Stimulated activated CD8-positive, alpha-beta memory T cell treated with anti-CD3 and anti-CD28 coated beads, Interleukin-2, amount 100 ng/mL, for 1 hour (primary cell): ENCODE results near the gene C1QTNF3.
"Not testable (repeated sequence)": the region's sequence is repeated elsewhere in the genome, so short reads cannot be mapped to it uniquely, and the experiment has no call there.

ENCODE experiments used
- DNase-seq, 2 donors: peaks; one replicate each; pipeline ENCODE4 v3.0.0-alpha.2; 2020; ENCODE audit warnings: low read depth in 2 of 2

Gene C1QTNF3

DNA sequence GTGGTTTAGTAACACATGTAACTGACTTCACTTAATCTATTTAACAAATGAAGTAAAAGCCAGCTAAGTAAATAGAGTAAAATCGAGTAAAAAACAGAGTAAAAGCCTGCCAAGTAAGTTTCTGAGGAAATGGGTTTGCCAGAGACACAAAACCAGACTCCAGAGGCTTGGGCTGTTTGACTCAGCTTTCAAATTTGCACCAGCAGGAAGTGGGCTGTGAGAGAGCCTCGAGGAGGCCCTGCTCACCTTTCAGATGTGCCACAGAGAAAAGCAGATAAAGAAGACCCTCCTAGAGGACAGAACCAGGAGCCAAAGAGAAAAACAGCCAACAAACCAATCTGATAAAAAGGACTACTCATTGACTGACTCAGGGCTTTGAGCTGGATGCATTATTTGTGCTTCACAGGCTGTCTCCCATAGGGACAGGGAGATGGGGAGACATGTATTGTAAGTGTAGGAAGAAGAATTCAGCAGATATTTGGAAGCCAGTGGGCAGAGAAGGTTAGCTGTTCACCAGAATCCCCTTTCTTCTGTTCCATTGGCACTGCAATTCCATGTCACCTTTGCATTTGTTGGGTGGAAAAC lies 20.8 kb downstream of the C1QTNF3 start:
- DNase-seq = no peak

DNA sequence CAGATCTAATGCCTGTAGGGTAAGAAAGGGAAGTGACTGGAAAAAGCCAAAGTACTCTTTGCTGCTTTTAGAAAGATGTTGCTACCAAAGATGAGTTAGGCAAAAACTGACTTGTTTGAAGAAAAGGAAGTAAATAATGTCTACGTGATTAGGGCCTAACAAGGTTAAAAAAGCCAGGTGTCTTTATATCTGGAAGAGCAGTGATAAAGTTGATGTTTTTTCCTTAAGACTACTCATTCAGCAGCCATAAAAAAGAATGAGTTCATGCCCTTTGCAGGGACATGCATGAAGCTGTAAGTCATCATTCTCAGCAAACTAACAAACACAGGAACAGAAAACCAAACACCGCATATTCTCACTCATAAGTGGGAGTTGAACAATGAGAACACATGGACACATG lies 21.7 kb downstream of the C1QTNF3 start:
- no peak for DNase-seq

DNA sequence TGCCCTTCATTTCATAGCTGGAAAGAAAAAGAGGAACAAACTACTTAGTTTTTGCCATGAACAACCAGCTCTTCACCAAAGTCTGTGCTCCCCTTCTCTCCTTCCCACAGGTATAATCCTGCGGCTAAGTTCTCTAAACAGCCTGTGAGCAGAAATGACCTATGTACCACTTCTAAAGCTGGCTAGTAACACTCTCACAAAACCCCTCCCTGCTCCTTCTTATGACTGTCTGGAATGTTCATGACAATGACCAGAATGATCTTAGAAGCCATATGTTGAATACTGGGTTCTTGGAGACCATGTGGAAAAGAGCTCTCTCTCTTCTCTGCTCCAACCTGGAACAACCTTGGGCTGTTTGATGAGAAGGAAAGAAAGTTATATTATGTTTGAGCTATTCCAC lies 22.3 kb downstream of the C1QTNF3 start:
- no peak for DNase-seq

DNA sequence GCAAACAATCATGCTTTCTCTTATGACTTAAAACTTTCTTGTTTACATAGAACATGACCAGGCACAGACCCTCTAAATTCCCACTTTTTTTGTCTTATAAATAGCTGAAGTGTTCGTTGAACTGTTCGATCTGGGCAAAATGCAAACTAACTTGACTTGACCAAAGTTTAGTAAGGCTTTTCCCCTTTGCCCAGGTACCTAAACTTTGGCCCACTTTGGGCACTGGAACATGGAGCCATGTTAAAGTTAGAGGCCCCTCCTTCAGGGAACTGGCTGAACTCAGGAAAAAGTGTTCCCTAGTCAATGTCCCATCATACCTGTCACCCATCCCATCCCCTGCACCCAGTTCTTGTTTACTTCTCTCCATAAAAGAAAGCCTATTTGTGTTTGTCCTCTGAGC lies 25.8 kb downstream of the C1QTNF3 start:
- DNase-seq = no peak

DNA sequence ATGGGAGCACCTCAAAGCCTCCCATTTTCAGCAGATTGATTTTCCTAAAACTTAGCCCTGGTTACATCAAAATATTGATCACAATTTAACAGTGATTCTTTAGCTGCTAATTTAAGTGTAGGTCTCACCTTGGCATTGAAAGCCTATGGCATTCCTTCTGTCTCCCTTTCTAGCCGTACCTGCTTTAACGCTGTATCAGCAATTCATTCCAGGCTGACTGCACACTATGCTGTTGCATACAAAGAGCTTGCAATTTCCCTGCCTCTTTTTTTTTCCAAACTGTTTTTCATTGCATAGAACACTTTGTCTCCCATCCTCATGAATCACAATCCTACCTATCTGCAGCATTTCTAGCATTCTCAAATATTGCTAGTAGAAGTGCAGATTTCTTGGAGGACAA lies 26.3 kb downstream of the C1QTNF3 start:
- DNase-seq = no peak

DNA sequence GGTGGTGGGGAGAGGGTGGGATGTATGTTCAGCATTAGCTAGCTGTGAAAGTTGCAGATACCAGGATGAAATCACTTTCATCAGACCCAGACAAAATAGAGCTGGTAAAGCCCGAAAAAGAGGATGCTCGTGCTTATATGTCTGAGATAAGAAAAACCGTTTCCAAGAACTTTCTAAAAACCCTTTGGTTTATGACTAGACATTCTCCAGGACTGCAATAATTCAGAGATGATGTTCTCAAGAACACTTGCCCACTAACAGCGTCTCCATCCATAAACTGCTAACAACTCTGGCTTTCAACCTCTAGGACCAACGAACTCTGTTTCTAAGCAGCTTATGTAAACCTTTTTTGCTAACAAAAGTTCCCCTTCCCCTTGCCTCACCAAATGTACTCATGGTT lies 26.8 kb downstream of the C1QTNF3 start:
- DNase-seq = no peak

DNA sequence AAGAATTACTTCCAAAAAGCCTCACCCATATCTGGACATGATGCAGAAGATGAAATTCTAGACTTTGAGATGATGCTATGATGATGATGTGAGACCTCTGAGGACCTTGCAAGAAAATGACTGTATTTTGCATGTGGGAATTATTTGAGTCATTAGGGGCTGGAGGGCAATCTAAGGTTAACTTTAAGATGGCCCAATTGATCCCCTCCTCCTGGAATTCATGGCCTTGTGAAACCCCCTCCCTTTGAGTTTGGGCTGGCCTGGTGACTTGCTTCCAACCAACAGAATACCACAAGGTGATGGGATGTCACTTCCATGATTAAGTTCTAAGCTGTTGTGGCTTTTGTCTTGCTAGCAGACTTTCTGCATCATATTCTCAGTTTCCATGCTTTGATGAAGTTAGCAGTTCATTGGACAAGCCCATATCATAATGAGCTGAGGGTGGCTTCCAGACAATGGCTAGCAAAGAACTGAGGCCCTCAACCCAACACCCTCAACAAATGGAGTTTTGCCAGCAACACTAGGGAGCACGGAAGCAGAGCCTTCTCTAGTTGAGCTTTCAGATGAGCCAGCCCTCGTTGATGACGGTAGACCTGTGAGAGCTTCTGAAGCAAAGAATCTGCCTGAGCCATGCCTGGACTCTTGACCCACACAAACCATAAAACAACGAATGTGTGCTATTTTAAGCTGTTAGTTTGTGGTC lies 27.7 kb downstream of the C1QTNF3 start:
- no peak for DNase-seq

DNA sequence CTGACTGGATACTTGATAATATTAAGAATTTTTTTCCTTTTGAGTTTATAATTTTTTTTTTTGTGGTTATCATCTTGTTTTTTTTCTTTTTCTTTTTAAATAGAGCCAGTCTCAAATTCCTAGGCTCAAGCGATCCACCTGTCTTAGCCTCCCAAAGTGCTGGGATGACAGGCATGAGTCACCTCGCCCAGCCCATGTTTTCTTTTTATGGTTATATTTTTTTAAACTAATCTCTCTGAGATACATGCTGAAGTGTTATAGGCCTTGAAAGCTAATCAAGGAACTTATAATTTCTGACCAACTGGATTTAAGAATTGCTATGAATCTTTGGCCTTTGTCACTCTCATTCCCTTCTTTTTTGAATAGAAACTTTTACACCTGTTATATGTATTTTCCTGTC lies 28.4 kb downstream of the C1QTNF3 start:
- DNase-seq = no peak

DNA sequence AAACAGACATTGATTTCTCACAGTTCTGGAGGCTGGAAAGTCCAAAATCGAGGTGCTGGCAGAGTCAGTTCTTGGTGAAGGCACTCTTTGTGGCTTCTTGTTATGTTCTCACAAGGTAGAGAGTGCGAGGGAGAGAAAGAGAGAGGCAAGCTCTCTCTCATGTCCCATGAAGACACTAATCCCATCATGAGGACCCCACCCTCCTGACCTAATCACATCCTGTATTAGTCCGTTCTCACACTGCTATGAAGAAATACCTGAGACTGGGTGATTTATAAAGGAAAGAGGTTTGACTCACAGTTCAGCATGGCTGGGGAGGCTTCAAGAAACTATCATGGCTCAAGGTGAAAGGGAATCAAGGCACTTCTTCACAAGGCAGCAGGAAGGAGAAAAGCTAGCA lies 29.5 kb downstream of the C1QTNF3 start:
- DNase-seq = no peak

DNA sequence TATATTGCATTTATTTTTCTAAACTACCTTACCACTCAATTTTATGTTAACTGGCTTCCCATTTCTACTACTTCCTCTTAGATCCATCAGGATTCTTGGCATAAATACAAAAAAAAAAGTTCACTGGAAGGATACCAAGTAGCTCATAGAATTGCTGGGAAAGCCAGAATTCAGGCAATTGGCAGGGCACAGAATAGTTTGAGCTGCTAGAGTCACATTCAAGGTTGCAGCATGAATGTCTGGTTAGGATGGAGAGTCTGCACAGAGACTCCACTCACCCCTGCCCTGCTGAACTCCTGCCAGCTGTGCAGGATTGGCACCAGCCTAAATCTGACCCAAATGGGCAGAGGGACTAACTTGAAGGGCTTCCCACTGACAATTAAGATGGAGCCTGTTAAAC lies 30.2 kb downstream of the C1QTNF3 start:
- no peak for DNase-seq

DNA sequence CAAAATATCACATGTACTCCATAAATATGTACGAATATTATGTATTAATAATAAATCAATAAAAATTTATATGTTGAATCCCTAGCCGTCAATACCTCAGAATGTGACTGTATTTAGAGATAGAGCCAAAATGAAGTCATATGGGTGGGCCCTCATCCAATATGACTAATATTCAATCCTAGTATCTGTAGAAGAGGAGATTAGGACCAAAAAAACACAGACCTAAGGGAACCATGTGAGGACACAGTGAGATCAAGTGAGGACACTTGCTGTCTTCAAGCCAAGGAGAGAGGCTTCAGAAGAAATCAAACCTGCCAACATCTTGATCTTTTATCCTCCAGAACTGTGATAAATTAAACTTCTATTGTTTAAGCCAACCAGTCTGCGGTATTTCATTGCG lies 31.5 kb downstream of the C1QTNF3 start:
- DNase-seq = no peak

DNA sequence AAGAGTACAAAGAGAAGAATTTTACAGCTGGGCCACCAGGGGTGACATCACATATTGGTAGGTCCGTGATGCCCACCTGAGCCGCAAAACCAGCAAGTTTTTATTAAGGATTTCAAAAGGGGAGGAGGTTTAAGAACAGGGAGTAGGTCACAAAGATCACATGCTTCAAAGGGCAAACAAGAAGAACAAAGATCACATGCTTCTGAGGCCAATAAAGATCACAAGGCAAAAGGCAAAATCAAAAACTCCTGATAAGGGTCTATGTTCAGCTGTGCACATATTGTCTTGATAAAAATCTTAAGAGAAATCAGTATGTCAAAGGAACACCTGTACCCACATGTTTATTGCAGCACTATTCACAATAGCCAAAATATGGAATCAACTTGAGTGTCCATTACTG lies 32.9 kb downstream of the C1QTNF3 start:
- DNase-seq = not testable (repeated sequence)

DNA sequence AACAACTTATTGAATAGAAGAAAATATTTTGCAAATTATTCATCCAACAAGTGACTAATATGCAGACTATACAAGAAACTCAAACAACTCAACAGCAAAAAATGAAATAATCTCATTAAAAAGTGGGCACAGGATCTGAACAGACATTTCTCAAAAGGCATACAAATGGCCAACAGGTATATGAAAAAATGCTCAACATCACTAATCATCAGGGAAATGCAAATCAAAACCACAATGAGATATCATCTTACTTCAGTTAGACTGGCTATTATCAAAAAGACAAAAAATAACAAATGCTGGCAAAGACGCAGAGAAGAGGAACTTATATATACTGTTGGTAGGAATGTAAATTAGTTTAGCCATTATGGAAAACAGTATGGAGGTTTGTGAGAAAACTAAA lies 33.4 kb downstream of the C1QTNF3 start:
- DNase-seq = no peak

DNA sequence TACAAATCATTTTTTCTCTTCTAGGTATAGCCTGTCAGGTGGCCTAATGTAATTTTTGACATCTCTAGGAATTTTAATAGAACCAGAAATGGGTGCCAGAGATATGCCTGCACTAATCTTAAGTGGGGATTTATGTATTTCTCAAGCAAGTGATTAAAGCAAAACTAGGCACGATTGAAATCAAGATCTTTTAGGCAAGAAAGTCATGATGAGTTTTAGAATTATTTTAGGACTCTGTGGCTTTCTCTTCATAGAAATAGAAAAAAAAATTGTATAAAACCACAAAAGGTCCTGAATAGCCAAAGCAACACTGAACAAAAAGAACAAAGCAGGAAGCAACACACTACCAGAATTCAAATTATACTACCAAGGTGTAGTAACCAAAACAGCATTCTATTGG lies 34.2 kb downstream of the C1QTNF3 start:
- DNase-seq = no peak

DNA sequence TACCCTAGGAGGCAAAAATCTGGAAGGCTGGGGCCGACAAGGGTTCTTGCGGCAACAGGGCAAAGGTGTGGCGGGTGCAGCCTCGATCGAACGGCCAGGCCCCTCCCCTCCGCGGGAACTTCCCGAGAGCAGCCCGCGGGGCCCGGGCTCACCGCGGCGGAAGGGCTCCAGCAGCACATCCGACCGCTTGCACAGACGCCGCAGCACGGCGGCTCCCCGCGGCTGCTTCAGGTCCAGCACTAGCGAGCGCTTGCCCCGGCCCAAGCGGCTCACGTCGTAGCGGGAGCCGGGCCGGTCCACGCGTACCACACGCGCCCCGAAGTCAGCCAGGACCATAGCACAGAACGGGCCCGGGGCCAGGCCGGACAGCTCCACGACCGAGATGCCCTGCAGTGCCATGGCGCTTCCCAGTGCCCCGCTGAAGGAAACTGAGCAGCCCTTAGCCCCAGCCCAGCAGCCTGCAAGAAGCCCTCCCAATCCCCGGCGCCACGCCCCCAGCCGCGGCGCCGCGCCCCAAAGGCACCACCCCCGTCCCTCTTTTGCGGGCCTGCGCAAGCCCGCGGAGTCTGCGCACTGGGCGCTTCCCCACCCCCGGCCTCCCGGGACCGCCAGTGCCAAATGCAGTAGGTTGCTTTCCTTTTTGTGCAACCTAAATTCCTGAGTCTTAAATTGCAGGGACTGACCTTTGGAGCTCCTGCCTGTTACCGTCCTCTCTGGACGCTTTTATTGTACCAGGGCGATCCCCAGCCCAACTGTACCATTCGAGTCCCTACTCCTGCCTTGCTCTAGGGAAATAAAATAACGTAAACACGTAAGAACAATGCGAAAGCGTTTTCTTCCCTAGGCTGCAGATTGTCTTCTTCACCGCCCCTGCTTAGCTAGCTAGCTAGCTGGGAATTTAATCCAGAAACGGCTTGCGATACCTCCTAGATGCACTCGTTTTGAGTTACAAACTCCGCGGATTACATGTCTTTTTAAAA lies 35.1 kb downstream of the C1QTNF3 start, which contains the start of gene AMACR:
AMACR (minus strand) TSS at position 430 of the 980 bp plus-strand sequence; CDS start at position 399, 31 bp downstream.
- peak; percentile 76 to 81 for DNase-seq

DNA sequence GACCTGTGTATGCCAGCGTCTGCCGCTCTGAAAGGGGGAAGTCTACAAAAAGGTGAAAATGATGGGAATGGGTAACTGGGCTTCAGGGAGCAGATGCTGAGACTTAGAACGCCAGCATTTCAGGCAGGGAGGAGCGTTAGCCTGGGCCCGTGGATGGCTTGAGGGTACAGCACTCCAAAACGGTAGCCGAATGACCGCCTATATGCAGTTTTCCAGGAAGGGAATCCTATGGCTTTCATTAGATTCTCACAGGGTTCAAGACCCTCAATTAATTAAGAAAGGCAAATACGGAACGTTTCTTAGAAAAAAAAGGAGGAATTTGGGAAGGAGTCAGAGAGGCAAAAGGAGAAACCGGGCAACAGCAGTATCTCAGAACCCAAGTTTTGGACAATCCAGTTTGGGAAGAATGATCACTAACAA lies 35.8 kb downstream of the C1QTNF3 start:
- no peak for DNase-seq

DNA sequence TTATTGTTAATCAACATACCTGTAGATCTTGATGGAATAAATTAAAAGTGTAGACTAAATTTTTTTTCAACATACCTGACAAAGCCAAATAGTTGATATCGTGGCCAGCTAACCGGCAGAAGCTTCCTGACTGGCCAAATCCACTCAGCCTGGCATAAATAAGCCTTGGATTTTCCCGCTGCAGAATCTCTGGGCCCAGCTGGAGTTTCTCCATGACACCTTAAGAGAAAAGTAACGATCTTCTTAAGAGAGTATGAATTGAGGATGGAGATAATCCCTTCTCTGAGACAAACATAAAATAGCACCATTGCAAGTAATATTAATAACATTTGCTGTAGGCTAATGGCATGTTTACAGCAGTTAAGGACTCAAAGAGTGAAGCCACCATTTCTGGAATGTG lies 37.3 kb downstream of the C1QTNF3 start:
- DNase-seq = no peak

DNA sequence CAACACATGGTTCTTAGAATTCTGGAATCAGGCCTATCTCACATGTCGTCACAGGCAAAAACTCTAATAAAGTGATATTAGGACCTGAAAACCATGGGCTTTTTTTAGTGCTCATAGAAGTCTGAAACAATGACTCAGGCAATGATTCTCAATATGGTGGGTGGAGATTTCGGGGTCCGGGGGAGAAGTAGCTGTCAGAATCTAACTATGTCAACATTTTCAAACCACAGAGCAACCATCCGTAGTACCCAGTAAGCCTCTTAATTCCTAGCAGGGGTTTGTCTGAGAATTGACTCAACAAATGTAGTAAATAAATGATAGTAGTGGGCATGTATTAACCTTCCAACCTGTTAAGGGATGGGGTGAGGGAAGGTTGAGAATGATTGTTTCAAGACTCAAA lies 37.8 kb downstream of the C1QTNF3 start:
- DNase-seq = no peak

DNA sequence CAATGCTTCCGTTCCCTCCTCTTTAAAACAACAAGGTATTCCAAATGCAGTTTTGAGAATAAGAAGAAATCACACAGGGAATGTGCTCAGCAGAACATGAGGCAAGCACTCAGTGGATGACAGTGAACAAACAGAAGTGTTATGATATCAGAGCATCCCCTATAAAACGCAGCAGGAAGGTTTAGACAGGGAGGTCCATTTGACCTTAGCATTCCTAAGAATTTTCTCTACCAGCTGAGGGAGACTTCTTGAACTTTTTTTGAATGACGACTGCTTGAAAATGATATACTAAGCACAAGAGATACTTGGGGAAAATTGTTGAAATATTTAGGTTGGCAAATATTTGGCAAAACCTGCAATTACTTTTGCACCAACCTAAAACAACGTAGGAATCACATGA lies 39.1 kb downstream of the C1QTNF3 start:
- no peak for DNase-seq

DNA sequence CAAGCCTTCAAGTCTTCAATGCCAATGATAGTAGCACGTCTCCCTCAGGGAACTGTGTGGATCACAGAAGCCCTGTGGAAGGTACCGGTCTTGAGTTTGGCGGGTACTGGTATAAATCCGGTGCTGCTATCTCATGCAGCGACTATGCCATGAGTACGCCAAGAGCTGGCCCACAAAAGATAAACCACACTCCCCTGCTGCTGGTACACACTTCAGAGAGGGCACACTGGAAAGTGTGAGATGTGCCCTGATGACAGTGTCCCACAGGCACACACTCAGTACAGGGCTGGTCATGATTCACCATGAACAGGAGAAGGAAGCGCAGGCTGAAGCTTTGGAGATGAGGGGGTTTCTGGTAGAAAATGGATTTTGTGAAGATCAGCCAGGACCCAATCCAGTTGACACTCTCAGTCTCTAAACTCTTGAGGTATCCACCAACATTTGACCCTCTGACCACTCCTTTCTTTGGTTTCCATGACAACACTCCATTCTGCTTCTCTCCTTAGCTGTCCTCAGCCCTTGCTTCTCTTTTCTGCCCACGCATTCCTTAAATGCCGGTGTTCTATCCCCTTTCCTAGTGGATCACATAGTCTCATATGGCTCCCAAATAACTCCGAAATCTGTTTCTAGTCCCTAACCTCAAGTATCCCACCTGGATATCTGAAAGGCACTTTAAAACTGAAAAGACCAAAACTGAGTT lies 40.2 kb downstream of the C1QTNF3 start:
- no peak for DNase-seq

DNA sequence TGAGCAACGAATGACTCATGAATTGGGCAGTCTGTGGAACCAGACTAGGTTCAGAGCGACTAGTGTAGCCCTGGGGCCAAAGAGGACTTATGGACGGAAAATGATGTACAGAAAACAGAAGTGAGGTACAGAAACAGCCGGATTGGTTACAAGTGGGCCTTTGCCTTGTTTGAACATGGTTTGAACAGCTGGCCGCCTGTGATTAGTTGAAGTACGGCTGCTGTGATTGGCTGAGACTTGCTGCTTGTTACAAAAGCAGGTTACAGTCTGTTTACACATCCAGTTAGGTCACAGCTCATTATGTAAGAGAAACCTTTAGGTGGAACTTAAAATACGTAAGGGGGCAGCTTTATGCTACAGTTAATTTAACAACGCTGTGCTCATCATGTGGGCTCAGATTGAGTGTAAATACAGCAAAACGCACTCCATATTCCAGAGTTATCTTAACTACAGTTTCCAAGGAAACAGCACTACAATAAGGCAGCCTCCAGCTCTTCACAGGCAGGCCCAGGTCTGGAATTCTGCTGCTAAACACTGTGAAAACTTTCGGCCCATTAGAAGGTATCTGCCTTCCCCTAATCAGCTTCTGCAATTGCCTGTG lies 41.7 kb downstream of the C1QTNF3 start:
- no peak for DNase-seq

DNA sequence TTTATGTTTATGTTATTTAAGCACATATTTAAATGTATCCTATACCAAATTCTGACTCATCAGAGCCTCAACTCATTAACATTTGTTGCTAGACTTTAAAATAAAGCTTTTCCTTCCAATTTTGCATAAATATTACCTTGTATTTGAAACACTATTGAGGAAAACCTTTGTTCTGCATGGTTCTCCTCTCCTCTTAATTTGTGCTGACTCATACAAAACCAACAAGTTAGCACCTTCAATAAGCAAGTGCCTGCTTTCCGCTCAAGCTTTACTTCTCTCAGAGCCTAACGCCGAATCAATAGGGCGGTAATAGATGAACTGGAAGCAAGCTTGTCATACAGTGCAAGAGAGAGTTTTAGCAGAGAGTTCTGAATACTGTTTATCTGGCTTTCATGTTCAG lies 43.0 kb downstream of the C1QTNF3 start:
- DNase-seq = no peak
